ENCODE measurements around the gene ACAD11.
"Not testable (repeated sequence)": the region's sequence is repeated elsewhere in the genome, so short reads cannot be mapped to it uniquely, and the experiment has no call there.

The ACAD11 gene

DNA sequence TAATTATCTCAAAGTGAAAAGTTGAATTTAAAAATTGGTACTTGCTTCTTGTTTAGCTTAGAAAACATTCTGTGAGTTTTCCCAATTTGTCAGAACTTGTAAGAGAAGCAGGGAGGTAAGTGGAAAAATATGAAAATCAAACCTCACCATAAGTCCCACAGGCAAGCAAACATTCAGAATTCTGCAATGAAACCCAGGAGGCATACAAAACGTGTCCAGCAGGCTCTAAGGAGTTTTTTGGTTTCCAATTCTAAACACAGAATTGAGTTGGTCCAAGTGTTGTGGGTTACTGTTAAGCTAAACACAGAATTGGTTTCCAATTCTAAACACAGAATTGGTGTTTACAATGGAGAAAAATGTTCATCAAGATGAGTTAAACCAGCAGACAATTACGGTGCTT is 89.6 kb downstream of the ACAD11 start:
- DNase-seq (no peak), ATAC-seq (replicated peaks) (no peak)
- Mint-ChIP-seq H3K4me1 (peaks cover 3 to 19% of the 10 kb centered on the region in 2 donors), H3K36me3 (peaks cover 37 to 59% of the 10 kb centered on the region in 2 donors), H3K4me3 (no peak overlapping the region), H3K9me3 (peaks cover 0 to 4% of the 10 kb centered on the region in 2 donors), H3K27ac (no peak overlapping the region), H3K27me3 (no peaks in the 10 kb centered on the region)

- no peak overlapping the region for H3K27ac Mint-ChIP-seq
- no peak for ATAC-seq (replicated peaks)
Measured at GRCh38 chr3:132569580-132569979, 90.0 kb downstream of the ACAD11 start.

GRCh38 chr3:132569153-132569552 is 90.5 kb downstream of the ACAD11 start:
- peaks cover 10 to 28% of the 10 kb centered on the region in 2 donors for H3K4me1 Mint-ChIP-seq
- H3K36me3 Mint-ChIP-seq, result peaks cover 36 to 67% of the 10 kb centered on the region in 2 donors
- H3K27me3 Mint-ChIP-seq, result no peaks in the 10 kb centered on the region
- H3K9me3 Mint-ChIP-seq, result peaks cover 0 to 4% of the 10 kb centered on the region in 2 donors
- ATAC-seq (replicated peaks), result peak; percentile 41 to 55
- no peak for DNase-seq
- H3K4me3 Mint-ChIP-seq, result no peak overlapping the region
- H3K27ac Mint-ChIP-seq, result no peak overlapping the region

More at GRCh38 chr3:132569580-132569979, 90.0 kb downstream of the ACAD11 start:
- no peaks in the 10 kb centered on the region for H3K27me3 Mint-ChIP-seq
- H3K4me3 Mint-ChIP-seq, result no peak overlapping the region
- peaks cover 37 to 63% of the 10 kb centered on the region in 2 donors for H3K36me3 Mint-ChIP-seq
- H3K4me1 Mint-ChIP-seq, result peaks cover 6 to 24% of the 10 kb centered on the region in 2 donors
- no peak for DNase-seq
- H3K9me3 Mint-ChIP-seq, result peaks cover 0 to 4% of the 10 kb centered on the region in 2 donors

DNA sequence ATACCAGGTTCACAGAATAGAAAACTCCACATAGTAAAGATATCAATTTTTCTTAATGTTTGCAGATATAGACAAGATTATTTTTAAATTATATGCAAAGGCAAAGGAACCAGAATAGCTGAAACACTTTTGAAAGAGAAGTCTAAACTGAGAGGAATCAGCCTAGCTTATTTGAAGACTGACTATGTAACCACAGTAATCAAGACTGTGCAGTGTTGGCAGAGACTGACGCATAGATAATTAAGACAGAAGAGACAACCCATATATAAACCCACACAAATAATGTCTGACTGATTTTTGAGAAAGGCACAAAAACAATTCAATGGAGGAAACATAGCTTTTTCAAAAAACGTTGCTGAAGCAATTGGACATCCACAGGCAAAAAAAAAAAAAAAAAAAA is 91.2 kb downstream of the ACAD11 start:
- no peak overlapping the region for H3K27ac Mint-ChIP-seq
- H3K27me3 Mint-ChIP-seq, result no peaks in the 10 kb centered on the region
- peaks cover 14 to 35% of the 10 kb centered on the region in 2 donors for H3K4me1 Mint-ChIP-seq
- H3K4me3 Mint-ChIP-seq, result no peak overlapping the region
- ATAC-seq (replicated peaks), result no peak
- H3K9me3 Mint-ChIP-seq, result peaks cover 0 to 4% of the 10 kb centered on the region in 2 donors
- peaks cover 35 to 63% of the 10 kb centered on the region in 2 donors for H3K36me3 Mint-ChIP-seq
- no peak for DNase-seq

DNA sequence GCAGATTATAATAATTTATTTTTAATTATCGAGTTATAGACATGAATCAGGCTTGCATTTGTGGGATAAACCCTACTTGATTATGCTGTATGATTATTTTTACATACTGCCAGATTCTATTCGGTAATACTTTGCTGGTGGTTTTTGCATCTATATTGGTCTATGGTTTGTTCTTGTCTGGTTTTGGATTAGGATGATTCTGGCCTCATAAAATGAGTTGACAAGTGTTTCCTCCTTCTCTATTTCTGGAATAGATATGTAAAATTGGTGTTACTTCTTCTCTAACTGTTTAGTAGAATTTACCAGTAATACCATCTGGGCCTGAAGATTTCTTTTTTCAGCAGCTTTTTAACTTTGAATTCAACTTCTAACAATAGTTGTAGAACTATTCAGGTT is 95.5 kb downstream of the ACAD11 start:
- Mint-ChIP-seq H3K9me3 (peaks cover 3 to 5% of the 10 kb centered on the region in 2 donors), H3K27ac (no peak overlapping the region), H3K36me3 (peaks cover 29 to 52% of the 10 kb centered on the region in 2 donors), H3K4me1 (peaks cover 16 to 37% of the 10 kb centered on the region in 2 donors), H3K27me3 (no peaks in the 10 kb centered on the region), H3K4me3 (peak overlapping the region in 1 of 2 donors; percentile 14)
- DNase-seq (no peak), ATAC-seq (replicated peaks) (no peak)

DNA sequence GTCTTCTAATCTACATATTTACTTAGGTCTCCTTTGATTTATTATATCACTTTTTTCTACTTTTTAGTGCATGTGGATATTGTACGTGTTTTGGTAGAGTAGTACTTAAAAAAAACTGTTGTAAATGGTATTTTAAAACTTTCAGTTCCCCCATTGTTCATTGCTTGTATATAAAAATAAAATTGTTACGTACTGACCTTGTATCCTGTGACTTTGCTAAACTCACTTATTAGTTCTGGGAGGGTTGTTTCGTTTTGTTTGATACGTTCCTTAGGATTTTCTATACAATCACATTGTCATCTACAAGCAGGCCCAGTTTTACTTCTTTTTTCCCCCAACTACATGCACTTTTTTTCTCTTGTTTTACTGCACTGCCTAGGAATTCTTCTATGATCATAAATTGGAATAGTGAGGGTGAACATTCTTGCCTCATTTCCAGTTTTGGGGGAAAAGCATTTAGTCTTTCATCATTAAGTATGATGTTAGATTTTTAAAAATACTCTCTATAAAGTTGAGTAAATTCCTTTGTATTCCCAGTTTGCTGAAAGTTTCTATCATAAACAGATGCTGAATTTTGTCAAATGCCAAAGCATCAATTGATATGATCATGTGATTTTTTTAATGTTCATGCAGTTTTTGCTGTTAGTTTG is 96.1 kb downstream of the ACAD11 start:
- peak; percentile 56 to 70 for ATAC-seq (replicated peaks)
- Mint-ChIP-seq H3K4me3 (peak overlapping the region; percentile 33 to 56), H3K27me3 (no peaks in the 10 kb centered on the region), H3K27ac (peak overlapping the region; percentile 52), H3K4me1 (peaks cover 15 to 36% of the 10 kb centered on the region in 2 donors), H3K9me3 (peaks cover 3 to 5% of the 10 kb centered on the region in 2 donors), H3K36me3 (peaks cover 31 to 52% of the 10 kb centered on the region in 2 donors)
- DNase-seq, result no peak

GRCh38 chr3:132561003-132561402 is 98.6 kb downstream of the ACAD11 start:
- no peaks in the 10 kb centered on the region for H3K27me3 Mint-ChIP-seq
- no peak overlapping the region for H3K4me3 Mint-ChIP-seq
- DNase-seq (no peak), ATAC-seq (replicated peaks) (no peak)
- peaks cover 3 to 5% of the 10 kb centered on the region in 2 donors for H3K9me3 Mint-ChIP-seq
- peaks cover 28 to 60% of the 10 kb centered on the region in 2 donors for H3K36me3 Mint-ChIP-seq
- H3K27ac Mint-ChIP-seq, result peak overlapping the region; percentile 42
- H3K4me1 Mint-ChIP-seq, result peaks cover 15 to 32% of the 10 kb centered on the region in 2 donors

DNA sequence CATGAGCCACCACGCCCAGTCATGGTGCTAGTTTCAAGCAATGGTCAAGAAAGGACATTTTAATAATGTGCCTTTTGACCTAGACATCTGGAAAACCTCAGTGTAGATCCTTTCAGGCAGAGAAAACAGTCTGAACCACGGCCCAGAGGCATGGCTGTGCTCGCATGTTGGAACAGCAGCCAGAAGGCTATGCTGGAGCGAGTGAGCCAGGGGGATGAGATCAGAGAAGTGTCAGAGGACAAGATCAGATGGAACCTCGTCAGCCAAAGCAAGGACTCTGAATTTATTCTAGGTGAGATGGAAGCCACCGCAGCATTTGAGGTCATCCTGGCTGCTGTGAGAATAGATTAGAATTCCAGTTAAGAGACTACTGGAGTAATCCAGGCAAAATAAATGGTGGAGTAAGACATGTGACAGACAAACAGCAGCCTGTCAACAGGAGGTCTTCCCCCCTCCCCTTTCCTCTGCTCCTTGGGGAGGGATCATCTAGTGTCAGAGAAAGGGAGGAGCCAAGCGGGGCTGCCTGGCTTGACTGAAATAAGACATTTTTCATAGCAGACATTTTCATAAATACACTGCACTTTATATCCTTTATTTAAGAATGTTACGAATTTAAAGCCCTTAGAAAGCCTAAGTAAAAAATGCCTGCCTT is 103.0 kb downstream of the ACAD11 start:
- H3K9me3 Mint-ChIP-seq, result no peaks in the 10 kb centered on the region
- ATAC-seq (replicated peaks), result no peak
- H3K27ac Mint-ChIP-seq, result no peak overlapping the region

GRCh38 chr3:132556036-132556386 is 103.6 kb downstream of the ACAD11 start:
- not testable (repeated sequence) for H3K4me3 Mint-ChIP-seq; H3K4me1 Mint-ChIP-seq; H3K9me3 Mint-ChIP-seq; DNase-seq; ATAC-seq (replicated peaks); H3K27me3 Mint-ChIP-seq; H3K27ac Mint-ChIP-seq
- peaks cover 19 to 30% of the 10 kb centered on the region in 2 donors for H3K36me3 Mint-ChIP-seq

More for the DNA sequence above, 103.0 kb downstream of the ACAD11 start:
- peaks cover 20 to 32% of the 10 kb centered on the region in 2 donors for H3K36me3 Mint-ChIP-seq
- peaks cover 2 to 4% of the 10 kb centered on the region in 2 donors for H3K4me1 Mint-ChIP-seq
- no peak overlapping the region for H3K4me3 Mint-ChIP-seq
- H3K27me3 Mint-ChIP-seq, result no peaks in the 10 kb centered on the region
- no peak for DNase-seq

- Mint-ChIP-seq H3K4me1 (peaks cover 4 to 13% of the 10 kb centered on the region in 2 donors), H3K36me3 (peaks cover 15 to 26% of the 10 kb centered on the region in 2 donors), H3K4me3 (no peak overlapping the region), H3K27ac (no peak overlapping the region), H3K27me3 (no peaks in the 10 kb centered on the region), H3K9me3 (no peaks in the 10 kb centered on the region)
- no peak for ATAC-seq (replicated peaks)
- DNase-seq, result no peak
Measured at GRCh38 chr3:132555306-132556035, 104.1 kb downstream of the ACAD11 start.

DNA sequence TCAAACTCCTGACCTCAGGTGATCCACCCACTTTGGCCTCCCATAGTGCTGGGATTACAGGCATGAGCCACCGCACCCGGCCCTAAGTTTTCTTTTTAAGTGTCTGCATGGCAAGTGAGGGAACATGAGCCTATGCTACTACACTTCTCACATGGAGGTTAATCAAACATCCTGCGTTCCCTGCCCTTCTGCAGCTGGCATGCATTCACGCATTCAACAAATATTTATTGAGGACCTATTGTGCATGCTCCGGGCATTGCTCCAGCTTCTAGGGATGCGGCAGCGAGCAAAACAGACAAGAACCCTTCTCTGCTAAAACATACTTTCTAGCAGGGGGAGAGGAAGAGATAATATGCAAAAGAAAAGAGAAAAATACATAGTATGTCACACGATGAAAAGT is 105.2 kb downstream of the ACAD11 start:
- no peak for DNase-seq
- Mint-ChIP-seq H3K27ac (no peak overlapping the region), H3K9me3 (peaks cover 0 to 3% of the 10 kb centered on the region in 2 donors), H3K36me3 (peaks cover 19 to 30% of the 10 kb centered on the region in 2 donors), H3K4me1 (peaks cover 9 to 24% of the 10 kb centered on the region in 2 donors), H3K4me3 (no peak overlapping the region), H3K27me3 (no peaks in the 10 kb centered on the region)
- ATAC-seq (replicated peaks), result no peak

GRCh38 chr3:132553826-132554225 is 105.8 kb downstream of the ACAD11 start:
- no peaks in the 10 kb centered on the region for H3K27me3 Mint-ChIP-seq

GRCh38 chr3:132550579-132551305 is 108.9 kb downstream of the ACAD11 start:
- Mint-ChIP-seq H3K27me3 (no peaks in the 10 kb centered on the region), H3K4me3 (peak overlapping the region; percentile 14 to 62), H3K27ac (peak overlapping the region; percentile 94), H3K4me1 (peaks cover 15 to 38% of the 10 kb centered on the region in 2 donors), H3K9me3 (peaks cover 3% of the 10 kb centered on the region in 2 donors), H3K36me3 (peaks cover 12 to 15% of the 10 kb centered on the region in 2 donors)
- peak; percentile 37 to 43 for ATAC-seq (replicated peaks)
- DNase-seq, result no peak

More at GRCh38 chr3:132553826-132554225, 105.8 kb downstream of the ACAD11 start:
- peaks cover 17 to 28% of the 10 kb centered on the region in 2 donors for H3K36me3 Mint-ChIP-seq
- H3K4me1 Mint-ChIP-seq, result peaks cover 9 to 26% of the 10 kb centered on the region in 2 donors
- DNase-seq (no peak), ATAC-seq (replicated peaks) (no peak)
- H3K4me3 Mint-ChIP-seq, result no peak overlapping the region
- peaks cover 0 to 3% of the 10 kb centered on the region in 2 donors for H3K9me3 Mint-ChIP-seq
- H3K27ac Mint-ChIP-seq, result no peak overlapping the region
